Measurements from ENCODE around the gene NT5DC2. TPM values are rescaled to one million over a fixed set of nuclear protein-coding genes. Genes with fewer than 3 reads are reported as not detected.

NT5DC2 gene
- total RNA-seq, 6 experiments from 2014 or later, result 1.1 to 12.5 (median 3.9) TPM

DNA sequence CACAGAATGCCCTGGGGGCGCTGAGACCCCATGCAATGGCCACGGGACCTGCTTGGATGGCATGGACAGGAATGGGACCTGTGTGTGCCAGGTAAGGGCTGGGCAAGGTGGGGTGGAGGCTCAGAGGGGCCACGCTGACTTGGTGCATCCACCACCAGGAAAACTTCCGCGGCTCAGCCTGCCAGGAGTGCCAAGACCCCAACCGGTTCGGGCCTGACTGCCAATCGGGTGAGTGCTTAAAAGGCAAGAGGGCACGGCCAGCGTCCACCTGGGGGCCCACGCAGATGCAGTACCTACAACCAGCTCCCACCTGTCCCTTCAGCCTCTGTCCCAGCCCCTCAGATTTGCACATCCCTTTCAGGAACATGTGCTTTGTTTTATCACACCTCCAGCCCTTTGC lies 31.7 kb downstream of the NT5DC2 start:
- intact Hi-C loops (cut with DNase I), result no loop called here
- TF ChIP-seq POLR2A (IDR thresholded peaks at IDR 0.05), result no peak
- TF ChIP-seq, protein P1, sequence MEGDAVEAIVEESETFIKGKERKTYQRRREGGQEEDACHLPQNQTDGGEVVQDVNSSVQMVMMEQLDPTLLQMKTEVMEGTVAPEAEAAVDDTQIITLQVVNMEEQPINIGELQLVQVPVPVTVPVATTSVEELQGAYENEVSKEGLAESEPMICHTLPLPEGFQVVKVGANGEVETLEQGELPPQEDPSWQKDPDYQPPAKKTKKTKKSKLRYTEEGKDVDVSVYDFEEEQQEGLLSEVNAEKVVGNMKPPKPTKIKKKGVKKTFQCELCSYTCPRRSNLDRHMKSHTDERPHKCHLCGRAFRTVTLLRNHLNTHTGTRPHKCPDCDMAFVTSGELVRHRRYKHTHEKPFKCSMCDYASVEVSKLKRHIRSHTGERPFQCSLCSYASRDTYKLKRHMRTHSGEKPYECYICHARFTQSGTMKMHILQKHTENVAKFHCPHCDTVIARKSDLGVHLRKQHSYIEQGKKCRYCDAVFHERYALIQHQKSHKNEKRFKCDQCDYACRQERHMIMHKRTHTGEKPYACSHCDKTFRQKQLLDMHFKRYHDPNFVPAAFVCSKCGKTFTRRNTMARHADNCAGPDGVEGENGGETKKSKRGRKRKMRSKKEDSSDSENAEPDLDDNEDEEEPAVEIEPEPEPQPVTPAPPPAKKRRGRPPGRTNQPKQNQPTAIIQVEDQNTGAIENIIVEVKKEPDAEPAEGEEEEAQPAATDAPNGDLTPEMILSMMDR (IDR thresholded peaks at IDR 0.05), result no peak
- Histone ChIP-seq H3K9me3 (no peaks in the 10 kb centered on the region), H3K27me3 (no peaks in the 10 kb centered on the region), H3K4me1 (no peaks in the 10 kb centered on the region), H3K36me3 (peaks cover 0 to 5% (median 0%) of the 10 kb centered on the region in 4 donors), H3K4me3 (no peak overlapping the region), H3K27ac (no peak overlapping the region)
- ATAC-seq (no peak), DNase-seq (no peak)
- WGBS (ENCODE audit: insufficient coverage, low coverage, low lambda C conversion rate, missing lambda C conversion rate), result no CpG with 5 or more reads among the region's 11 CpGs

DNA sequence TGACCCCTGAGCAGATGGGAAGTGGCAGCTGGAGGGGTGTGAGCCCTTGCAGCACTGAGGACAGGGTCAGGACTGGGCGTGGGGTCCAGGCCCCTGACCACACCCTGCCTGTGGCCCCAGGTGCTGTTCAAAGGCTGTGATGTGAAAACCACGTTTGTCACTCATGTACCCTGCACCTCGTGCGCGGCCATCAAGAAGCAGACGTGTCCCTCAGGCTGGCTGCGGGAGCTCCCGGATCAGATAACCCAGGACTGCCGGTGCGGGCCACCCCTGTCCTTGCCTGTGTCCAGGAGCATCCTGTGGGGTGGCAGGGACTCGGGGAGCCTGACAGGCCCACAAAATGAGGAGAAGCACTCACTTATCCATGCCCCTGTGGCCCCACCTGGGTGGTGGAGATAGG lies 32.6 kb downstream of the NT5DC2 start:
- intact Hi-C loops (cut with DNase I), result no loop called here
- TF ChIP-seq POLR2A (IDR thresholded peaks at IDR 0.05), result no peak
- TF ChIP-seq, protein P1 (IDR thresholded peaks at IDR 0.05), result no peak
- no CpG with 5 or more reads among the region's 11 CpGs for WGBS (ENCODE audit: insufficient coverage, low coverage, low lambda C conversion rate, missing lambda C conversion rate)
- H3K36me3 ChIP-seq, result no peaks in the 10 kb centered on the region
- no peak overlapping the region for H3K27ac ChIP-seq
- no peaks in the 10 kb centered on the region for H3K27me3 ChIP-seq
- DNase-seq, result no peak
- no peaks in the 10 kb centered on the region for H3K9me3 ChIP-seq
- H3K4me3 ChIP-seq, result no peak overlapping the region
- no peak for ATAC-seq
- H3K4me1 ChIP-seq, result no peaks in the 10 kb centered on the region

DNA sequence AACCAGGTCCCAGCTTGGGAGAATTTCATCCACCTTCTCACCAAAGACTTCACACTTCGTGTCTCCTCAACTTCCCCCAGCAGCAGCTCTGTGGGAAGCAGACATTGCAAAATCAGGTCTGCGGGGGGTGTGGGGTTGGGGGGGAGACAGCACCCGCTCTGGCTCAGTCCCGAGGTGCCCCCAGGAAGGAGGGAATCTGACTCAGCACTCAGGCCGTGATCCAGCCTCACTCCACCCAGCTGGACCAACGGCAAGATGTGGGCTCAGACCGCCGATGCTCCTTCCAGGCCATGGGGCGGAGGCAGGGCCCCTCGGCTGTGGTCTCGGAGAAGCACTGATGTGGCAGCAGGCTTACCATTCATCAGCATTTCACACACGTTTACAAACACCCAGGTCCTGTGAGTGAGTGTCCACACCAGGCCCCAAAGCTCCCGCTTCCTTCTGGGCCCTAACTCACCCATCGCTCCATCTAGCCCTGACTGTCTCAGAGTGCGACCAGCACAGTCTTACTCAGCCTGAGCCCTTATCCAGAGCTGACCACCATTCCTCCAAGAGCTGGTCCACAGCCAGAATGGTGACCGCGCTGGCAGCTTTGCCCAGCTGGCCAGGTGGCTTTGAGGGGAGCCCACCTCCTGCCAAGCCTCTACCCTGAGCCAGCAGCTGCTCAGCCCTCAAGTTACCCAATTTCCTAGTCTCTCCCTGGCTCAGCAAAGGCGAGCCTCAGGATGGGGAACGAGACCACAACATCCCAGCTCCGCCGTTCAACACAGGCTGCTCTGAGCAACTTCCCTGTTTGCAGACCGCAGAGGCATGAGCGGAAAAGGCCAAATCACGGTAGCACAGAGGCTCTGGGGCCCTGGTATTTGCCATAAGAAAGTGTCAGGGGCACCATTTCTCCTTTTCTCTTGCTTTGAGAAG lies 35.3 kb downstream of the NT5DC2 start:
- Histone ChIP-seq H3K36me3 (no peaks in the 10 kb centered on the region), H3K9me3 (no peaks in the 10 kb centered on the region), H3K27ac (no peak overlapping the region), H3K27me3 (no peaks in the 10 kb centered on the region), H3K4me1 (no peaks in the 10 kb centered on the region), H3K4me3 (no peak overlapping the region)
- peak in 1 of 3 donors; percentile 50 for DNase-seq
- WGBS (ENCODE audit: insufficient coverage, low coverage, low lambda C conversion rate, missing lambda C conversion rate), result 55% methylated on average over 13 of the region's 24 CpGs
- TF ChIP-seq, protein P1 (IDR thresholded peaks at IDR 0.05), result no peak
- no peak for TF ChIP-seq POLR2A (IDR thresholded peaks at IDR 0.05)
- intact Hi-C loops (cut with DNase I), result no loop called here
- peak; percentile 5 to 45 (median 25) for ATAC-seq

DNA sequence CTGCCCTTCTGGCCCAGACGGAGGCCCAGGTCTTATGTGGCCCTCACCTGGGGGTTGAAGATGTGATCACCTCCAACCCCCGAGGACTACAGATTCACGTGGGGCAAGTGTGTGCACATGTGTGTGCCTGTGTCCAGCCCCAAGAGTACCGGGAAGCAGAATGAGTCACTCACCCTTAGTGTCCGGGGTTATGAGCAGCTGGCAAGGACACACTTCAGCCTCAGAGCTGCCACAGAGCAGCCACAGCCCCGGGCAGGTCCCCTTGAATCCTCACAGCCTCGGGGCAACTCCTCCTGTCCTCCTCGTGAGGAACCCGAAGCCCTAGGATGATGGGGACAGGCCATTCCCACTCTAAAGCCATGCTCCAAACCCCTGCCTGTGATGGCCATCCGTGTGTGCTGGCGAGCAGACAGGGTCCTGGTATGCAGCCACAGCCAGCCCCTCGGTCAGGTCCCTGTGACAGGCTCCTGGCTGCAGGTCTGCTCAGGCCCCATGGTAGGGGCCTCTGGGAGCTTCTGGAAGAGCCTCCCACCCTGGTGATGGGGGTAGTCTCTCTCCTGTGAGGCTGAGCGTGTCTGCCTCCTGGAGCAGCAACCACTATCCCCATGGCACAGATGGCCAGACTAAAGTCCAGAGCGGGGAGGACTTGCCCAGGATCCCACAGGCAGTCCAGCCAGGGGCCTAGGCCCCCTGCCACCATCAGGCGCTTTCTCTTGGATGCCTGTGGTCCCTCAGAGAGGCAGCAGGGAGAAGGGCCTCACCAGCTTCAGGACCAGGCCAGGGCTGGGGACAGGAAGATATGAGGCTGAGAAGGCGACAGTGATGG lies 37.7 kb downstream of the NT5DC2 start:
- Histone ChIP-seq H3K27me3 (no peaks in the 10 kb centered on the region), H3K27ac (peak overlapping the region; percentile 14 to 76 (median 40)), H3K36me3 (peaks cover 0 to 16% (median 3%) of the 10 kb centered on the region in 4 donors), H3K4me3 (peak overlapping the region; percentile 38 to 41 (median 40)), H3K4me1 (no peaks in the 10 kb centered on the region), H3K9me3 (no peaks in the 10 kb centered on the region)
- TF ChIP-seq POLR2A (IDR thresholded peaks at IDR 0.05), result no peak
- intact Hi-C loops (cut with DNase I), result no loop called here
- ATAC-seq, result peak in 2 of 4 donors; percentile 19 to 57
- no peak for DNase-seq
- no CpG with 5 or more reads among the region's 16 CpGs for WGBS (ENCODE audit: insufficient coverage, low coverage, low lambda C conversion rate, missing lambda C conversion rate)
